C1 segment of cervical spinal cord (tissue), 14 donors: ENCODE data around the gene DLG2.
"Not testable (repeated sequence)": the region's sequence is repeated elsewhere in the genome, so short reads cannot be mapped to it uniquely, and the experiment has no call there.

ENCODE experiments used
- DNase-seq, 14 donors: peaks; one replicate each; lab custom pipeline; 2025; lab: John Stamatoyannopoulos, UW

The DLG2 gene

DNA sequence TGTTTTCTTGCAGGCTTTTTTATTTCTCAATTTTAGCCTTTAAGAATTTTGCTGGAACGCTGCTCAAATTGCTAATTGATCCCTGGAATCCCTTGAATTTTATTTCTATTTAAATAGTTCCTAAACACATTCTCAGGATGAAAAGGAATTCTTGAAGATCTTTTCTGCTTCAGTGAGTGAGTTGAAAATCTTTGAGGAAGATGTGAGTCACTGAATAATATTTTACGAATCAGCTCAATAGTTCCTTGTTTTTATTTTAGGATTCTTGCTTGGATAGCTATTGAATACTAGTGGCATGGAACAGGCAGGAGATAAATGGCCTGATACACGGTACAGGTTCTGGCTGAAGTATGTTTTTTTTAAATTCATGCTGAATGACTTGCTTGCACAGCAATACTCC, 2146.3 kb downstream of the DLG2 start:
- DNase-seq, result no peak

DNA sequence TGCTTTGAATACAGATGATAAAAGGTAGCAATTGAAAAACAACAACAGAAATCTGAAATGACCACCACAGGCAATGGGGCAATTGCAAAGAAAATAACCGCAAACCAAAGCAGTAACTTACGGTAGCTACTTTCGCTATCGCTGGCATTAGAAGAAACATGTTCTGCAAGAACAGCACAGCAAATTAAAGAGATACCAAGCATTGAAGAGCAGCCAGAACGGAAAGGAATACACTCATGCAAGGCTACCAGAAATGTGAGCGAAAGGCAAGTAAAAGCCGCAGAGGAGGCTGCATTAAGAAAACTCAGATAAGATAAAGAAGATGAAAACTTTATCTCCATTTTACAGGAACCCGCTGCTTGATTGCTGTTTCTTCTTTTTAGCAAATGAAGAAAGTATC, 2146.9 kb downstream of the DLG2 start:
- no peak for DNase-seq

DNA sequence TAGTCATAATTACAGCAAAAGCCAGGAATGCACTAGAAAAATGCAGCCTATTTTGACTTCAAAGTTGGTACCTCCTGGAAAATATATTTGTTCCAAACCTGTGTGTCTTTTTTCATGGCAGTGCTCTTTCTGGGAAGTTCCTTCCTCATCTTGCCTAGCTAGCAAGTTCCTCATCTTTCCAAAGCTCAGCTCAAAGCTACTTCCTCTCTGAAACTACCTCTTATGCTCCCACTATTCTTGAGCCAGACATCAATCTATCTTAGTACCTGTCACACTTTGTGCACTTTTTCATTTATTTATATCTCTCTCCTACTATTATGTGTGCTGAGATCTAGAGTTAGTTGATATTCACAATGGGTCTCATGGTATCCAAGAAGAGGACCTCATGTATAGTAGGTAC, 2149.4 kb downstream of the DLG2 start:
- DNase-seq, result no peak

GRCh38 chr11:83475760-83476159, 2151.4 kb downstream of the DLG2 start:
- DNase-seq, result no peak

- no peak for DNase-seq
Measured at GRCh38 chr11:83473743-83474142, 2153.4 kb downstream of the DLG2 start.

DNA sequence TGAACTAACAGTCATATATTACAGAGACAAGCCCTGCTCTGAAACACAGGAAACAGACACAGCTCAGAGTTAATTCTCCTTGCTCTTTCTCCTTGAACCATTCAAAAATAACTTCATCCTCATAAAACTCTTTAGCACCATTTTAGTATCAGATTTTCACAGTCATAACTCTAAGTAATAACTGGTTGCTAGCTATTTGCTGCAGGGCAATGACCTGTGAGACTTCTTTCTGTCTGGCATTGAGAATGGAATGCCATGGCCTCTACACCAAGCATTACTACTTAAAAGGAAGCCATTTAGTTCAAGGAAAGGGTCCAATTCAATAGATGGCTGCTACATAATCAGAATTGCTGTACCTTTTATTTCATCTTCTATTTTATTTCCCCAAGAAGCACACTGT, 2154.3 kb downstream of the DLG2 start:
- DNase-seq, result no peak

- DNase-seq, result no peak
Measured at GRCh38 chr11:83471831-83472727, 2155.1 kb downstream of the DLG2 start.

DNA sequence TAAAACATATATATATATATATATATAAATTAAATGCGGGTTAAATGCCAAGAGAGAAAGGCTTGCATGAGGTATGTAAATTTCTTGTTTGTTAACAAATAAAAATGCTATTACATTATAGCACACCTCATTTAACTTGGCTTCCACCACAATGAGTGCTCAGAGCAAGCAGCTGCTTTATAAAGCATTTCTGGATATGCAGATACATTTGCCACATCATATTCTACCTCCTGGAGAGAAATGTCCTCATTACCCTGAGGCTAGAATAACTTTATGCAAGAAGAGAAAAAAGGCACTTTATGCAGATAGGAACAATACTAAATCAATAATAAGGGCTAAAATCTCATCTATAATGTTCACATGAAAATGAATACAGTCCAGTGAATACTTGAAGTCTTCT, 2159.3 kb downstream of the DLG2 start:
- DNase-seq, result peak in 1 of 14 donors; percentile 25

DNA sequence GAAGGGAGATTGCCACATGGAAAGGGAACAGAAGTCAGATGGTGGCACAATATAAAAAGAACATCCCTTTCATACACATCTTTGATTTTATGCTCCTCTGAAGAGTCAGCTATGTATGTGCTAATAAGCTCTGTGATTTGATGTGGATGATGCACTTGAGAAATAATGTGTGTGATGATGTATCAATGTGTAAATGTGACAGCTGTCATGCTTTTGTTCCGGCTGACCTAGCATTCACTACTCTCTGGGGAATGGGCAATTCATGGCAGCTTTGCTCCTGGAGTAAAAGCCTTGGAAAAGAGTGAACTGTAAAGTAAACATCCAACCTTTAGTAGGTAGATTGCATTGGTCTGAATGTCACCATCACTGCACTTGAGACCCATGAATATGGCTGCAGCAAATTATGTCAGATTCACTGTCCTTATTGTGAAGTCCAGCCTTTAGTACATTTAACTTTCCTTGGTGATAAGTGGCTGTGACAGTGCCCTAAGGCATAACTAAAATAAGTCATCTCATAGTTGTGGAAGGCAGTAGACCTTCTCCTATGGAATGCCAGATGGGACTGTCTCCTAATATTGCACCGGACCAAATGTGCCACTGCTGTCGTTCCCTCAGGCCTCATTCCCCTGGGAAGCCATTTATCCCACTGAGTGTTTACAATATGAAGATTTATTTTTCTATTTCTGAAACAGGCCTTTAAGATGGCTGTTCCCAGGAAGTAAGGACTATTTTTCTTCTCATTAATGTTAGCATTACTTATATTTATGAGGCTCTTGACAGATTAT, 2162.8 kb downstream of the DLG2 start:
- DNase-seq, result no peak

- DNase-seq, result no peak
Measured at GRCh38 chr11:83459798-83460197, 2167.3 kb downstream of the DLG2 start.

DNA sequence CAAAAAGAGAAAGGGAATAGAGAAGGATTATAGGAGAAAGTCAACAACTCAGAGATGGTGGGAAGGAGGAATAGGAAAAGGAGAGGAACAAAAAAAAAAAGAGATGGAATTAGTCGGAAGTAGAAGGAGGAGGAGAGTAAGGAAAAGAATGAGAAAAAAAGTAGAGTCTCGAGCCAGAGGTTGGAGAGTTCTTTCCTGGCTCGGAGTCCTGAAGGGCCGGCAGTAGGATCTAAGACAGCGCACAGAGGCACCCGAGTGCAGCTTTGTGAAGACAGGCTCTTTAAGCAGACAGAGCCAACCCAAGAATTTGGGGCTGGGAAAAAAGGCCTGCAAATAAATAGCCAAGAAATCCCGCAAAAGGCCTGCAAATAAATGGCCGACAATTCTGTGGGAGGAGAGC, 2170.6 kb downstream of the DLG2 start:
- DNase-seq, result no peak

GRCh38 chr11:83456075-83456474, 2171.1 kb downstream of the DLG2 start:
- DNase-seq, result peak in 5 of 14 donors; percentile 12 to 40 (median 25)

DNA sequence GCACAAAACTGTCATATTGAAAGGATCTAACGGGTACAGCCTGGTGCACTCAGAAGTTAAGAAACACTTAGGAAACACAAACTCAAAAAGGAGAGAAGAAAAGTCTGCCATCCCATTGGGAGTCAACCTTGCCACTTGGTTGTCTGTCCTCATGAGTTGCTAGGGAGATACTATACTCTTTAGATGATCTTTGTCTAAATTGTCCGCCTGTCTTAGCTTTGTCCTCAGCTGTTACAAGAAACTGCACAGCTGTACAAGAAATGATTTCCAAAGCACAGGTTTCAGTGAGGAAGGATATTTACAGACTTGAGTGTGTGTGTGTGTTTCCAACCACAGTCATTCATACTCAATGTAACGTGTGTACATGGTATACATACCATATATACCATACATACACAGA, 2171.8 kb downstream of the DLG2 start:
- DNase-seq, result no peak

DNA sequence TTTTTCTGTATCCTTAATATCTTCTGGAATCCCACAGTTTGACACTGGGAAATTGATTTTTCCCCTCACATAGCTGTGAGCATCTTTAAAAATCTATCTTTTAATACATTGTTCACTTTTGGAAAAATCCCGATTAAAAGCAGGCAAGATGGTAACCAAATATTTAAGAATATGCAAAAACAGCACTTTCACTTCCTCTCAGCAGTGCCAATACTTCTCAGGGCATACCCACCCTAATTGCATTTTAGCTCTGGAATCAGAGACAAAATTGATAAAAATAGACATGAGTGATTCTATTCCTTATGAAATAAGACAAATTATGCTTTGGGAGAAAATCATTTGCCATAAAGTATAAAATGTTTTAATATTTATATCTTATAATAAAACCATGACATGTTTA, 2172.5 kb downstream of the DLG2 start:
- DNase-seq, result no peak

DNA sequence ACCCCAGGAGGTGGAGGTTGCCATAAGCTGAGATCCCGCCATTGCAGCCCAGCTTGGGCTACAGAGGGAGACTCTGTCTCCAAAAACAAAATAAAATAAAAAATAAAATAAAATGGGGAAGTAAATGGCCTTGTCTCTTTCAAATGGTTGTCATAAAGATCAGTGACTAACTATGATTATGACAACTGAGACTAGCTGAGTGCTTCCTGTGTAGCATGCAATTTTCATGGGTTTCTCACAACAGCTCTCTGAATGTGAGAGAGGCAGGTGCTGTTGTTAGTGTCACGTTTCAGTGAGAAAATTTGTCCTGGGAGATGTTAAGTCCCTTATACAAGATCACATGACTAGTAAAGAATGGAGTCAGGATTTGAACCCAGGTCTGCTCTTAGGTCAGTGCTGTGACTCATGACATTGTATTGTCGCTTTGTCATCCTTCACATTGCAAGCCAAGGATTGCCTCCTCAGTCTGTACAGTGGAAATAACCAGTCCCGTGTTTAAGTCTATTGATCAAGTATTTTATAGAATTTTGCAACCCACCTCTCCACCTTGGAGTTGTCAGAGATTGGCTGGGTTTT, 2177.7 kb downstream of the DLG2 start:
- no peak for DNase-seq

- DNase-seq, result no peak
Measured at GRCh38 chr11:83448686-83449085, 2178.5 kb downstream of the DLG2 start.

GRCh38 chr11:83443880-83444279, 2183.3 kb downstream of the DLG2 start:
- not testable (repeated sequence) for DNase-seq

GRCh38 chr11:83441601-83442000, 2185.5 kb downstream of the DLG2 start:
- DNase-seq, result no peak

GRCh38 chr11:83441171-83441570, 2186.0 kb downstream of the DLG2 start:
- no peak for DNase-seq

GRCh38 chr11:83438438-83438837, 2188.7 kb downstream of the DLG2 start:
- DNase-seq, result peak in 2 of 14 donors; percentile 4 to 16

DNA sequence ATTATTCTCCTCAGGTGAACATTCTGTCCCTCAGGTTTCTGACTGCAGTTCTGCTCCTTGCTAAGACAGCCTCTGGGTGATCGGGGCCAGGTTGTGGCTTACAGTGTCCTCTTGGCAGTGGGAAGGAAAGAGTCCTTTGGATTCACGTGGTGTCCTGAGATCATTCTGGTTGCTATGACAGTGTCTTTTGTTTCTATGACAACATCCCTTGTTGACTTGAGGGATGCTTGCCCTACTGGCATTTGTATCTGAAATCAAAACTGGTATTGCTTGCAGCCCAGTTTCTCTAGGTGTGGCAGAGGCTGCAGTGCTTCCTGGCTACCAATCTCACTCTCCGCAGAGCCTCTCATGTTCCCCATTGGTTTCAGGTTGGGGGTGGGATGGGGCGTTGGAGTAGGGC, 2189.2 kb downstream of the DLG2 start:
- no peak for DNase-seq

DNA sequence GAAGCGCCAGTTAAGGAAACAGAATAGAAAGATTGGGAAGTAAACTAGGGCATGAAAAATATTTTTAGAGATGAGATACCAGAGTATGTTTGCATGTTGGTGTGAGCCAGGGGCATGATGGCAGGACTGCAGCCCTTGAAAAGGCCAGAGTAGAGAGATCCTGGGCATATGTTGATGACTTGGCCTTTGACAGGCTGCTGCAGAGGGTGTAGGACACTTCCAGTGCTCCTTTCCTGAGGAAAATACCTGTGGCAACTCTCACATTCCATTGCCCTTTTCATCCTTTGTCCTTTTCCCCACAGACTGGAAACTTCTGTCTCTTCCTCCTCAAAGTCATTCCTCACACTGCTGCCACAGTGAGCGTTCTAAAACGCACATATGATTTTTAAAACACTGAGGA, 2190.3 kb downstream of the DLG2 start:
- no peak for DNase-seq
